Cardiac fibroblast (primary cell): ENCODE results near the gene MBLAC2.

Source experiments
- DNase-seq, 2 donors: peaks; one replicate each; pipeline versions ENCODE4 v3.0.0 to v3.0.0-alpha.2; 2010; ENCODE audit warnings: low read depth in 2 of 2
- H3K4me3 ChIP-seq, 2 donors: replicated peaks in 1 of 2; 1 replicate in 1 of 2; 2 replicates in 1 of 2; pipeline ENCODE4 v1.5.1; 2011; ENCODE audit warnings: low read depth in 2 of 2, low read length in 2 of 2, mild to moderate bottlenecking in 2 of 2, moderate library complexity in 1 of 2
- CTCF ChIP-seq: IDR thresholded peaks from one replicate; pipeline ENCODE4 v1.5.1; 2011; ENCODE audit warnings: low read depth, mild to moderate bottlenecking, low read length, inconsistent platforms

MBLAC2 gene

GRCh38 chr5:90472783-90473395 is 1.7 kb downstream of the MBLAC2 start:
- DNase-seq: no peak
- peak overlapping the region; percentile 88 to 92 for H3K4me3 ChIP-seq
- no peak for TF ChIP-seq CTCF

GRCh38 chr5:90461288-90461687 is 13.3 kb downstream of the MBLAC2 start:
- H3K4me3 ChIP-seq: no peak overlapping the region
- no peak for DNase-seq
- TF ChIP-seq CTCF: no peak

GRCh38 chr5:90446961-90447360 is 27.6 kb downstream of the MBLAC2 start:
- no peak overlapping the region for H3K4me3 ChIP-seq
- DNase-seq: peak; percentile 58 to 72
- no peak for TF ChIP-seq CTCF

- DNase-seq: no peak
- no peak overlapping the region for H3K4me3 ChIP-seq
- TF ChIP-seq CTCF: no peak
Measured at GRCh38 chr5:90440644-90441043, 33.9 kb downstream of the MBLAC2 start.

GRCh38 chr5:90438100-90438499 is 36.5 kb downstream of the MBLAC2 start:
- TF ChIP-seq CTCF: no peak
- H3K4me3 ChIP-seq: no peak overlapping the region
- DNase-seq: peak in 1 of 2 donors; percentile 41

- no peak for DNase-seq
- H3K4me3 ChIP-seq: no peak overlapping the region
- TF ChIP-seq CTCF: no peak
Measured at GRCh38 chr5:90437663-90438062, 36.9 kb downstream of the MBLAC2 start.

- peak; percentile 71 for TF ChIP-seq CTCF
- DNase-seq: peak; percentile 61 to 62
- no peak overlapping the region for H3K4me3 ChIP-seq
Measured at GRCh38 chr5:90434116-90434714, 40.4 kb downstream of the MBLAC2 start.
